DND-41 (cell line): Measurements from ENCODE around the gene NPRL2.

Experiments
- ATAC-seq: fragments of 200-7000 bp; cut with Tn5 transposase; 3 replicates; pipeline ENCODE4 v1.9.1; 2021; ENCODE audit warnings: low read depth; ENCODE audit not compliant: insufficient read depth
- DNase-seq: peaks from one replicate; pipeline ENCODE4 v3.0.0-alpha.2; 2020
- H2AFZ ChIP-seq: 2 replicates; pipeline ENCODE4 v1.6.0; 2012; ENCODE audit warnings: low read depth, low read length
- H3K27ac ChIP-seq: 2 replicates; pipeline ENCODE4 v1.5.1; 2012; ENCODE audit warnings: low read length, inconsistent platforms
- H3K27me3 ChIP-seq: fragments of 200-600 bp; sonication (generic); 2 replicates; pipeline ENCODE4 v1.6.0; 2012; ENCODE audit warnings: low read length, mild to moderate bottlenecking, inconsistent platforms; ENCODE audit not compliant: insufficient read depth, poor library complexity
- H3K36me3 ChIP-seq: 2 replicates; pipeline ENCODE4 v1.5.1; 2012; ENCODE audit warnings: low read length, inconsistent platforms; ENCODE audit not compliant: insufficient read depth
- H3K4me1 ChIP-seq: 2 replicates; pipeline ENCODE4 v1.5.1; 2012; ENCODE audit warnings: mild to moderate bottlenecking, low read length; ENCODE audit not compliant: insufficient read depth
- H3K4me2 ChIP-seq: 2 replicates; pipeline ENCODE4 v1.6.0; 2012; ENCODE audit warnings: mild to moderate bottlenecking, moderate library complexity, low read length, inconsistent platforms; ENCODE audit not compliant: insufficient read depth
- H3K4me3 ChIP-seq, 2 experiments: fragments of 200-600 bp in 1 of 2; shearing (Covaris generic) in 1 of 2; 2 replicates each; pipeline ENCODE4 v1.5.1; 2012 to 2016; ENCODE audit warnings: inconsistent platforms in 2 of 2, low read length in 2 of 2, mild to moderate bottlenecking in 2 of 2, low read depth in 1 of 2, moderate library complexity in 1 of 2
- H3K79me2 ChIP-seq: 2 replicates; pipeline ENCODE4 v1.6.0; 2012; ENCODE audit warnings: low read length, inconsistent platforms; ENCODE audit not compliant: insufficient read depth
- H3K9ac ChIP-seq: 2 replicates; pipeline ENCODE4 v1.6.0; 2012; ENCODE audit warnings: low read depth, mild to moderate bottlenecking, inconsistent platforms, low read length, moderate library complexity
- H3K9me3 ChIP-seq: 2 replicates; pipeline ENCODE4 v1.5.1; 2012; ENCODE audit warnings: low read length, moderate library complexity, mild to moderate bottlenecking, inconsistent platforms; ENCODE audit not compliant: insufficient read depth, severe bottlenecking
- H4K20me1 ChIP-seq: 2 replicates; pipeline ENCODE4 v1.6.0; 2012; ENCODE audit warnings: low read length; ENCODE audit not compliant: insufficient read depth
- CTCF ChIP-seq: IDR thresholded peaks from 2 replicates; pipeline ENCODE4 v1.5.1; 2012; ENCODE audit warnings: borderline replicate concordance, low read length, moderate library complexity, mild to moderate bottlenecking; ENCODE audit not compliant: poor library complexity, severe bottlenecking; ENCODE audit errors: extremely low read depth
- EZH2 ChIP-seq: IDR thresholded peaks from 3 replicates; pipeline ENCODE4 v1.6.1; 2012; ENCODE audit warnings: borderline replicate concordance, low read depth, mild to moderate bottlenecking, moderate library complexity, low read length, inconsistent platforms; ENCODE audit not compliant: severe bottlenecking

NPRL2 gene

GRCh38 chr3:50358355-50358910 is 7.9 kb upstream of the NPRL2 start:
- peak overlapping the region; percentile 98 for H3K4me2 ChIP-seq
- H3K27me3 ChIP-seq: no peaks in the 10 kb centered on the region
- no peak for ATAC-seq
- peaks cover 54% of the 10 kb centered on the region for H3K79me2 ChIP-seq
- peak overlapping the region; percentile 61 for H3K27ac ChIP-seq
- no peak overlapping the region for H2AFZ ChIP-seq
- peak overlapping the region; percentile 70 for H3K9ac ChIP-seq
- peaks cover 54% of the 10 kb centered on the region for H3K36me3 ChIP-seq
- no peak for DNase-seq
- no peaks in the 10 kb centered on the region for H3K9me3 ChIP-seq
- H3K4me3 ChIP-seq: peak overlapping the region; percentile 64 to 67; a peak in 3 of 4 replicates
- peaks cover 43% of the 10 kb centered on the region for H4K20me1 ChIP-seq
- H3K4me1 ChIP-seq: peaks cover 44% of the 10 kb centered on the region
- TF ChIP-seq CTCF: no peak
- no peak for TF ChIP-seq EZH2

- Histone ChIP-seq H3K9me3 (no peaks in the 10 kb centered on the region), H3K4me1 (peaks cover 44% of the 10 kb centered on the region), H2AFZ (no peak overlapping the region), H3K36me3 (peaks cover 62% of the 10 kb centered on the region), H3K4me2 (peak overlapping the region; percentile 98), H3K27me3 (no peaks in the 10 kb centered on the region), H3K4me3 (peak overlapping the region; percentile 64 to 67; a peak in 3 of 4 replicates), H3K79me2 (peaks cover 54% of the 10 kb centered on the region), H3K27ac (peak overlapping the region; percentile 58; the same call in 1 of the 2 replicates), H3K9ac (peak overlapping the region; percentile 70), H4K20me1 (peaks cover 48% of the 10 kb centered on the region)
- no peak for TF ChIP-seq EZH2
- no peak for TF ChIP-seq CTCF
- DNase-seq (no peak), ATAC-seq (no peak)
Measured at GRCh38 chr3:50357481-50357880, 6.9 kb upstream of the NPRL2 start.

GRCh38 chr3:50356553-50356952 is 6.0 kb upstream of the NPRL2 start:
- H3K27ac ChIP-seq: 0 out of 2 replicates have a peak overlapping the region, but pooled peaks have one; percentile 58
- ATAC-seq: no peak
- peaks cover 59% of the 10 kb centered on the region for H3K79me2 ChIP-seq
- no peak overlapping the region for H2AFZ ChIP-seq
- no peak for DNase-seq
- H3K4me3 ChIP-seq: peak overlapping the region in 1 of 2 experiments; percentile 67; a peak in 2 of 4 replicates
- peaks cover 67% of the 10 kb centered on the region for H3K36me3 ChIP-seq
- no peak for TF ChIP-seq CTCF
- no peak for TF ChIP-seq EZH2
- H3K27me3 ChIP-seq: no peaks in the 10 kb centered on the region
- H3K9ac ChIP-seq: peak overlapping the region; percentile 70
- H3K4me2 ChIP-seq: peak overlapping the region; percentile 98
- peaks cover 51% of the 10 kb centered on the region for H4K20me1 ChIP-seq
- H3K4me1 ChIP-seq: peaks cover 49% of the 10 kb centered on the region
- H3K9me3 ChIP-seq: no peaks in the 10 kb centered on the region
